HL-60/S4 treated with phorbol 12-myristate 13-acetate at 8.2 ng/mL for 4 days and 3 days (cell line): ENCODE data around the gene LGALS16.
"Not testable (repeated sequence)": the region's sequence is repeated elsewhere in the genome, so short reads cannot be mapped to it uniquely, and the experiment has no call there.

Experiments used
- in situ Hi-C: fragments of 300-500 bp; cut with MboI; formaldehyde crosslinking; loops from 2 replicates; pipeline ENCODE4 v1.15.0; 2022; ENCODE audit warnings: low sequenced_read_pairs

The LGALS16 gene

DNA sequence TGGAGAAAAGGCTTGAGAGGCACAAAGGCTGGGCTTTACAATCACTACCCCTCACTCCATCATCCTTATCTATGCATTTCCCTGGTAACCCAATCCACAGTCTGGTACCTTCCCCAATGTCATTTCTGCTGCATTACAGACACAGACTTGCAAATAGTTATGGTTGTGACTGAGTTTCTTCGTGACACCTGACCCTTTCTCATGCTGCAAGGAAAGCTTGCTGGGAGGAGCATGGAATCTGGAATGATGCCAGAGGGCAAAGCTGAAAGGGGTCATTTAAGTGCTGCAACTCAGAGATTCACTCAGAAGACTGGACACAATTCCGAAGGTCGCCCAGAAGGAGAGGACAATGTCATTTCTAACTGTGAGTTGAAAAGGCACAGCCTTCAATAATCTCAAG lies at the start of gene LGALS16:
Gene LGALS16 (plus strand): TSS at position 301 of the 400 bp plus-strand sequence. CDS start 49 bp downstream, at position 350.
- in situ Hi-C loops = no loop called here

GRCh38 chr19:39607021-39607420 lies 48.7 kb upstream of the LGALS16 start:
- in situ Hi-C loops = no loop called here

DNA sequence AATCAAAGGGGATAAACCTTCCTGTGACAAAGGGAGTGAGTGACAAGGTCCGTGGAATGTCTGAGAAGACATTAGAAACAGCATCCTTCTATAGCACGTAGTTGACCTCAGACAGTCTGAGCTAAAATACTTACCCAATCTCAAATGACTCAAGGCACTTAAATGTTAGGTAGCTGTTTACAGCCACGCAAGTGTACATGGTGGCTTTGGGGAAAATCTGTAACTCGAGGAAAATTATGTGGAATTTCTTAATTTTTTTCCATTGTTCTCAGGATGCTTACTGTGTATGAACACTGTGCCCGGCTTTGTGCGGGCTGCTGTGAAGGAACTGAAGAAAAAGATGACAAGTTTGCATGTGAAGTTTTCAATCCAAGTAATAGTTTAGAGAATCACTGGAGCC lies 48.2 kb upstream of the LGALS16 start:
- in situ Hi-C loops = no loop called here

GRCh38 chr19:39613597-39613996 lies 42.1 kb upstream of the LGALS16 start:
- in situ Hi-C loops = no loop called here

DNA sequence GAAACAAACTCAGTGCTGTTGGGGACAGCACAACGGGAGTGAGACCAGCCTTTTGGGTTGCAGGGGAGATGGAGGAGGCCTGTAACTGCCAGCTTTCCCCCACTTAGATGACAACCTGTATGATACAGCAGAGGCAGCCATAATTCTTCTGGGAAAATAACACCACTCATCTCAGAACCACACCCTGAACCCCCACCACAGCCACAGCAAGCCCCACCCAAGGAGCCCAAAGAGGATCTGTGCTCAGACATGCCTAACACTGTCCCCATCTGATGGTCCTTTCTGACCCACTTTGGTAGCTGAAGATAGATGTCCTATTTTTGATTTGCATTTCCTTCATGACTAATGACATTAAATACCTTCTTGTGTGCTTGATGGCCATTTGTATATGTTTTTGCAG lies 38.0 kb upstream of the LGALS16 start:
- in situ Hi-C loops = no loop called here

DNA sequence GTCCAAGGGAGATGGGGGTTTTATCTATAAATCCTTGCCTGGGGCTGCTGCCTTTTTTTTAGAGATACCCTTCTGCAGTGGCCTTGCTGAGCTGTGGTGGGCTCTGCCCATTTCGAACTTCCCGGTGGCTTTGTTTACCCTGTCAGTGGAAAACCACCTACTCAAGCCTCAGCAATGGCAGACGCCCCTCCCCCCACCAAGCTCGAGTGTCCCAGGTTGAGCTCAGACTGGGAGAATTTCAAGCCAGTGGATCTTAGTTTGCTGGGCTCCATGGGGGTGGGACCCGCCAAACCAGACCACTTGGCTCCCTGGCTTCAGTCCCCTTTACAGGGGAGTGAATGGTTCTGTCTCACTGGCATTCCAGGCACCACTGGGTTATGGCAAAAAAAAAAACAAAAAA lies 31.8 kb upstream of the LGALS16 start:
- in situ Hi-C loops = no loop called here

GRCh38 chr19:39627631-39628030 lies 28.1 kb upstream of the LGALS16 start:
- in situ Hi-C loops = not testable (repeated sequence)

- in situ Hi-C loops = no loop called here
Measured at GRCh38 chr19:39631178-39631577, 24.5 kb upstream of the LGALS16 start.

GRCh38 chr19:39631626-39632025 lies 24.1 kb upstream of the LGALS16 start:
- in situ Hi-C loops = no loop called here

DNA sequence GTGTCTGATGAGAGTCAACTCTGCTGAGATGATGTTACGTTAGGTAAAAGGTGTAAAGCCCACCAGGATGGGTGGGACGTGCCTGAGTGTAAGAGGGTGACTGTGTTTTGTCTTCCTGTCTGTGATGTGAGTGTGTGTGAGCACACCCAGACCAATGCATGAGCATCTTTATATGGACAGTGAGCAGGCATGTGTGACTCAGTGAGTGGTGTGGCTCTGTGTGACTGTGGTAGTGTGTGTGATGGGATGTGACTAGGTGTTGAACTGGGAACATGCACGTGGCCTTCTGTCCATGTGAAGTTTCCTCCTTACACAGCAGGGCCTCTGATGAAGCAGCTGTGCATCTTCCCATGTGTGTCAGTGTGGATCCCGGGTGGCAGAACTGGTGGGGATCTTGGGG lies 17.8 kb upstream of the LGALS16 start:
- in situ Hi-C loops = no loop called here

- in situ Hi-C loops = no loop called here
Measured at GRCh38 chr19:39641773-39642172, 13.9 kb upstream of the LGALS16 start.

DNA sequence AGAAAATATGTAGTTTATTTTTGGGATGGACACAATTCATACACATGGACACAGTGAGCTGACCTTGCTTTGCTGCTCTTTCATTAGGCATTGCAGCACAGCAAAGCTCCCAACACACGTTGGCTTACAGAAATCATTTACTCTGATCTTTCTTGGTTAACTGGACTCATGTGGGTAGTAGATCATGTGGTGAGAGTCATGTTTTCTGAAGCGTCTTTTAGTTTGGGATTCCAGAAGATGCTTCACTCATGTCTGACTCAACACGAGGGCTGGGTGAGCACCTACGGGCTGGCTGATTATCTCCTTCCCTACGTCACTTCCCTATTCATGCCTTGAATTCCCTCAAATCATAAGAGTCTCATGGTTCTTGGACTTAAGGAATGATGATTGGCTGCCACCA lies 12.1 kb upstream of the LGALS16 start:
- in situ Hi-C loops = no loop called here

DNA sequence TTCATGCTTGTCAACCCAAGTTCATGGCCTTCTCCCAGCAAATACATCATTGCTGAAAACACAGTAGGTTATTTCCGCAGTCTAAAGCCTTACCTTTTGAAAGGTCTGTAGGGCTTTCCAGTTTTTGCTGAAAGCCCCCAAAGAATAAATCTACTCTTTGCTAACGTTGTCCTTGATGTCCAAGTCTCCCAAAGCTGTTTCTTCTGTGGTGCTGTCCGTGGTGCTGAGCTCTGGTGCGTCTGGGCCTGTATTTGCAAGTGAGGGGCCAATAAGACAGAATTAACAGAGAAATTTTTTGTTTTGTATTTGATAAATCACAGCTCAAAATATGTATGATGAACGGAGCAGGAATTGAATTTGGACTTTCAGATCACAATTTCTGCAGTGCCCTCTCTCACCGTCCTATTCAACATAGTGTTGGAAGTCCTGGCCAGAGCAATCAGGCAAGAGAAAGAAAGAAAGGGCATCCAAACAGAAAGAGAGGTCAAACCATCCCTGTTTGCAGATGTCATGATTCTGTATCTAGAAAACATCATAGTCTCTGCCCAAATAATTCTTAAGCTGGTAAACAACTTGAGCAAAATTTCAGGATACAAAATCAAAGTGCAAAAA lies 9.8 kb upstream of the LGALS16 start:
- in situ Hi-C loops = no loop called here

- in situ Hi-C loops = no loop called here
Measured at GRCh38 chr19:39647918-39648317, 7.8 kb upstream of the LGALS16 start.

GRCh38 chr19:39659791-39660190 lies 4.1 kb downstream of the LGALS16 start:
- in situ Hi-C loops = no loop called here

- in situ Hi-C loops = no loop called here
Measured at GRCh38 chr19:39660661-39661060, 4.9 kb downstream of the LGALS16 start.

DNA sequence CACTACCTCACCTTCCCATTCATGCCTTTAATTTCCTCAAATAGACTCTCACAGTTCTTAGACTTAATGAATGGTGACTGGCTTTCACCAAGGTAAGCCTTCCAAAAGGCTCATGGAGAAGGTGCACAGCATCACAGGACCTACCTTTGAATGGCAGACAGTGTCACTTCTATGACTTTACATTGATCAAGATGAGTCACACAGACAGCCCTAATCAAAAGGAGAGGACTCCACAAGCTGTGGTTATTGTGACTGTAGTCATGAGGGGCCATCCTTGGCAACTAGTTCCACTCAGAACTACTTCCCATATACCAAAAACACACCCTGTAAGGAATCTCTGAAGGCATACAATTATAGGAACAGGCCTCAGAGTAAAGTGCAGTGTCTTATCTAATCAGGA lies 5.9 kb downstream of the LGALS16 start:
- in situ Hi-C loops = no loop called here

GRCh38 chr19:39669860-39670259 lies 14.1 kb downstream of the LGALS16 start:
- in situ Hi-C loops = not testable (repeated sequence)

GRCh38 chr19:39670998-39671397 lies 15.3 kb downstream of the LGALS16 start:
- in situ Hi-C loops = no loop called here

DNA sequence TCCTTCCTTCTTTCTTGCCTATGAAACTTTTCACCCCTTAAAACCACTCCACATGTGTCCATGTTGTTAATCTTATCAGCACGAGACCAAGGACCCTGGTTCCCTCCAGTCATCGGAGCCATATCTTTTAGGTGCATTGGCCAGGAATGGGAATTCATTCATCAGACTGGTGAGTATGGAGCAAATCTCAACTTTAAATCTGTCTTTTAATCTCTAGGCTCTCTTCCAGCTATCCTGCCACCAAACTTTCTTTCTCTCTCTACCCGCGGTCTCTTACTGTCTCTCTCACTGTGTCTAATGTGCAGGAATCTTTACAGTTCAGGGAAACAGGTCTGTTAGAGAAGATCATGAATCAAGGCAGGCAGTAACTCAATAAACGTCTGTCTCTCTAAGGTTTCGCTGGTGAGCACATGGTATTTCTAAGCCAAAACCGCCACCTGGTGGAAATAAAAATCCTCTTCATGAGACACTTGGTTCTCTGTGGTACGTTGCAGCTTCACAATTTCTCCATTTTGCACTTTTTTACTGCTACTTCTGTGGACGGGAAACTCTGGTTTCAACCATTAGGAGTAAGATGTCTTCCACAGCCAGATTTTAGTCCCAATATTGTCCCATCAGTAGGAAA lies 16.1 kb downstream of the LGALS16 start:
- in situ Hi-C loops = no loop called here

DNA sequence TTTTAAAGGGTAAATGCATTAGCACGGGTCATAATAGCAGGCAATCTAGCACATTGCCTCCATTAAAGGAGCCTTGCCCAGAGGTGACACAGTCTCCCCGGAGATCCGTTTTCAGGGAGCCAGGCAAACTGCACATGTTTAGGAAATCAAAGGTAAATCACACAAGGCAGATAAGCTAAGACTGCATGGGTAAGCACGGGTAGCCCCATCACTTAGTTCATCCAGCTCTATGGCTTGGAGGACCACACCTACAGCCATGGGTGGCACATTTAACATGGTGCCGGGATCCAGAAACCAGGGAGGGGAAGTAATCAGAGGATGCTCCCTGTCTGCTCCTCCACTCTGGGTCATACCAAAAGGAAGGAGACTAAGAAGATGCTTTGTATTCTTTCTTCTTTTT lies 16.8 kb downstream of the LGALS16 start:
- in situ Hi-C loops = no loop called here

DNA sequence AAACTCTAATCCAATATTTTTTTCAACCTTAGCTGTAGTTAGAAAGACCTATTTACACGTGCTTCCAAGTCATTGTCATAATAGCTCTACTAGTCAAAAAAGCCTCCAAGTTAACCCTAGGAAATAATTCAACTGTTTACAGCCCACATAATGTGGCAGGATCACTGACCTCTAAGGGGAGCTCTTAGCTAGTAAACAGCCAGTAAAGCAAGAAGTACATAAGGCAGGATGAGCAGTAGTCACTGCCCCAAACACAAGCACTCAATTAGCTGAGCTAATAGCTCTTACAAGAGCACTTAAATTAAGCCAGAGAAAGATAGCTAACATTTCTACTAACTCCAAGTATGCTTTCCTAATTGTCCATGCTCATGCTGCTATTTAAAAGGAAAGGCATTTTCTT lies 18.1 kb downstream of the LGALS16 start:
- in situ Hi-C loops = not testable (repeated sequence)

GRCh38 chr19:39676004-39676403 lies 20.3 kb downstream of the LGALS16 start:
- in situ Hi-C loops = no loop called here
